WERI-Rb-1 (cell line): ENCODE data around the gene TANC1.

Source experiments
- DNase-seq: peaks from one replicate; pipeline ENCODE4 v3.0.0-alpha.2; 2020
- H3K27ac ChIP-seq: fragments of 250-450 bp; sonication (Bioruptor Pico); 2 replicates; pipeline ENCODE4 v1.5.1; 2020; ENCODE audit warnings: mild to moderate bottlenecking, moderate library complexity
- H3K27me3 ChIP-seq: fragments of 250-450 bp; sonication (Bioruptor Pico); 2 replicates; pipeline ENCODE4 v1.5.1; 2021; ENCODE audit warnings: mild to moderate bottlenecking, low read depth, moderate library complexity; ENCODE audit not compliant: insufficient read depth, severe bottlenecking
- H3K36me3 ChIP-seq: fragments of 250-450 bp; sonication (Bioruptor Pico); 2 replicates; pipeline ENCODE4 v1.5.1; 2020; ENCODE audit warnings: mild to moderate bottlenecking, moderate library complexity
- H3K4me3 ChIP-seq: 2 replicates; pipeline ENCODE4 v1.5.1; 2011; ENCODE audit warnings: low read depth, mild to moderate bottlenecking, control low read depth, low read length
- H3K9me3 ChIP-seq: fragments of 250-450 bp; sonication (Bioruptor Pico); 2 replicates; pipeline ENCODE4 v1.5.1; 2021; ENCODE audit warnings: mild to moderate bottlenecking, moderate library complexity; ENCODE audit not compliant: severe bottlenecking
- CTCF ChIP-seq: IDR thresholded peaks from 2 replicates; pipeline ENCODE4 v1.5.1; 2011; ENCODE audit warnings: low read depth, mild to moderate bottlenecking, control low read depth, inconsistent platforms, low read length

Gene TANC1

GRCh38 chr2:159002462-159003111 is 34.1 kb downstream of the TANC1 start:
- Histone ChIP-seq H3K9me3 (no peaks in the 10 kb centered on the region), H3K36me3 (no peaks in the 10 kb centered on the region; the same call in 1 of the 2 replicates), H3K27me3 (no peaks in the 10 kb centered on the region), H3K27ac (no peak overlapping the region; the same call in 1 of the 2 replicates), H3K4me3 (no peak overlapping the region)
- no peak for TF ChIP-seq CTCF
- DNase-seq: no peak

- TF ChIP-seq CTCF: no peak
- Histone ChIP-seq H3K4me3 (no peak overlapping the region), H3K27me3 (no peaks in the 10 kb centered on the region), H3K36me3 (no peaks in the 10 kb centered on the region; the same call in 1 of the 2 replicates), H3K9me3 (no peaks in the 10 kb centered on the region), H3K27ac (no peak overlapping the region)
- DNase-seq: no peak
Observed at GRCh38 chr2:159003555-159003954, 35.1 kb downstream of the TANC1 start.

- Histone ChIP-seq H3K27ac (no peak overlapping the region), H3K36me3 (no peaks in the 10 kb centered on the region; the same call in 1 of the 2 replicates), H3K27me3 (no peaks in the 10 kb centered on the region), H3K9me3 (no peaks in the 10 kb centered on the region), H3K4me3 (no peak overlapping the region)
- DNase-seq: no peak
- no peak for TF ChIP-seq CTCF
Observed at GRCh38 chr2:159004849-159005248, 36.4 kb downstream of the TANC1 start.

- TF ChIP-seq CTCF: no peak
- H3K9me3 ChIP-seq: no peaks in the 10 kb centered on the region
- H3K4me3 ChIP-seq: no peak overlapping the region
Observed at GRCh38 chr2:159009940-159010339, 41.5 kb downstream of the TANC1 start.

GRCh38 chr2:159010340-159010739 is 41.9 kb downstream of the TANC1 start:
- peak; percentile 31 for DNase-seq
- Histone ChIP-seq H3K9me3 (peaks cover 3% of the 10 kb centered on the region), H3K27me3 (no peaks in the 10 kb centered on the region), H3K27ac (no peak overlapping the region), H3K4me3 (no peak overlapping the region), H3K36me3 (no peaks in the 10 kb centered on the region; the same call in 1 of the 2 replicates)
- no peak for TF ChIP-seq CTCF

More at GRCh38 chr2:159009940-159010339, 41.5 kb downstream of the TANC1 start:
- H3K27me3 ChIP-seq: no peaks in the 10 kb centered on the region
- H3K27ac ChIP-seq: no peak overlapping the region
- H3K36me3 ChIP-seq: no peaks in the 10 kb centered on the region; the same call in 1 of the 2 replicates
- no peak for DNase-seq

GRCh38 chr2:159010963-159011362 is 42.5 kb downstream of the TANC1 start:
- Histone ChIP-seq H3K27ac (no peak overlapping the region), H3K27me3 (no peaks in the 10 kb centered on the region), H3K36me3 (no peaks in the 10 kb centered on the region; the same call in 1 of the 2 replicates), H3K4me3 (no peak overlapping the region), H3K9me3 (peaks cover 6% of the 10 kb centered on the region)
- DNase-seq: no peak
- no peak for TF ChIP-seq CTCF
